ENCODE measurements around the gene SH3RF2.

The SH3RF2 gene

DNA sequence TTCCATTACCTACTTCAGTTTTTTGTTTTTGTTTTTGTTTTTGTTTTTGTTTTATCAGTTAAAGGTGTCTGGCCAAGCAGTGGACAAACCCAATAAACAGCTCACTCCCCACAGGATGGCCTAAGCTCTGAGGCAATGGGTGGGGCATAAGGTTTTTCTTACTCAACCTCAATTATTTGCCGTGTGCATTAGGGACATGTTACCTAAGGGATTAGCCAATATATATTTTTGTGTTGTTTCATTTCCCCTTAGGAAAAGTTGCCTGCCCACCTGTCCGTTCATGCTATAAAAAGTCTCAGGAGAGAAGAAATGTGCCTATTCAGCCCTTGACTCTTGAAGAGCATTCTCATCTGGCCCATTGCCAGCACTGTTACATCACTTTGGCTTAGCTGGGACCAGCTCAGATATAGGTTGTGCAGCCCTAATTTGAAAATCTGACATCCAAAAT is 7.3 kb downstream of the SH3RF2 start:
- H3K27ac ChIP-seq: no peak overlapping the region
- TF ChIP-seq, protein P1, sequence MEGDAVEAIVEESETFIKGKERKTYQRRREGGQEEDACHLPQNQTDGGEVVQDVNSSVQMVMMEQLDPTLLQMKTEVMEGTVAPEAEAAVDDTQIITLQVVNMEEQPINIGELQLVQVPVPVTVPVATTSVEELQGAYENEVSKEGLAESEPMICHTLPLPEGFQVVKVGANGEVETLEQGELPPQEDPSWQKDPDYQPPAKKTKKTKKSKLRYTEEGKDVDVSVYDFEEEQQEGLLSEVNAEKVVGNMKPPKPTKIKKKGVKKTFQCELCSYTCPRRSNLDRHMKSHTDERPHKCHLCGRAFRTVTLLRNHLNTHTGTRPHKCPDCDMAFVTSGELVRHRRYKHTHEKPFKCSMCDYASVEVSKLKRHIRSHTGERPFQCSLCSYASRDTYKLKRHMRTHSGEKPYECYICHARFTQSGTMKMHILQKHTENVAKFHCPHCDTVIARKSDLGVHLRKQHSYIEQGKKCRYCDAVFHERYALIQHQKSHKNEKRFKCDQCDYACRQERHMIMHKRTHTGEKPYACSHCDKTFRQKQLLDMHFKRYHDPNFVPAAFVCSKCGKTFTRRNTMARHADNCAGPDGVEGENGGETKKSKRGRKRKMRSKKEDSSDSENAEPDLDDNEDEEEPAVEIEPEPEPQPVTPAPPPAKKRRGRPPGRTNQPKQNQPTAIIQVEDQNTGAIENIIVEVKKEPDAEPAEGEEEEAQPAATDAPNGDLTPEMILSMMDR (conservative IDR thresholded peaks at IDR 0.05): no peak

DNA sequence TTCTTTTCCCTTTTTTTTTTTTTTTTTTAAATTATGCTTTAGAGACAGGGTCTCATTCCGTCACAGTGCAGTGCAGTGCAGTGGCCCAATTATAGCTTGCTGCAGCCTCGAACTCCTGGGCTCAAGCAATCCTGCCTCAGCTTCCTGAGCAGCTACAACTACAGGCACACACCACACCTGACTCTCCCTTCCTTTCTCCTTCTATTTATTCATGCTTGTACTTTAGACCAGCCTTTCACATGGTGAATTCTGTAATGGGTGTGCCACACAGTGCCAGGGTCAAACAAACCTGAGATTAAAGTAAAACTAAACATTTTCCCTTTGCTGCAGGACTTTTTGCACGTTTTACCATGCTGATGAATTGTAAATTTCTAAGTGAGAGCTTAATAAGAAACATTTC is 8.0 kb downstream of the SH3RF2 start:
- TF ChIP-seq, protein P1 (conservative IDR thresholded peaks at IDR 0.05): no peak
- H3K27ac ChIP-seq: no peak overlapping the region

DNA sequence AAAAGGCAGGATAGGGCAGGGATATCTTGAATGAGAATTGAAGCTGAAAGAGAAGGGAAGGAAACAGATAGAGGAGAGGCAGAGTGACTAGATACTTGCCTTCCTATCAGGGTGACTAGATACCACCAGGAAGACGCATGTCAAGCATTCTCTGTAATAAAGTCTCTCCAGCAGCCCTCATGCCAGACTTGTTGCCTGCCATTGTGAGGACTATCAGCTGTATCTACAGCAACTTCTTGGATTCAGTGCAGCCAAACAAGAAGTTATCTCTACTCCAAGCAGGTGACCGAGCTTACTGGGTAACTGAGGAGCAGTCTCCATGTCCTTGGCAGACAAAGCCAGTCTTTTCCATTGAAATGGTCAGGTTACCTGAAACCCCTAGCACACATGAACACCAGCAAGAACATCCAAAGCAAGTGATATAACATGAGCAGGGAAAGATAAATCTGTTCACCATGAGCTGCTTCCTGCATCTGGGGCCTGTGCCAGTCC is 9.3 kb downstream of the SH3RF2 start:
- H3K27ac ChIP-seq: no peak overlapping the region
- TF ChIP-seq, protein P1 (conservative IDR thresholded peaks at IDR 0.05): no peak

DNA sequence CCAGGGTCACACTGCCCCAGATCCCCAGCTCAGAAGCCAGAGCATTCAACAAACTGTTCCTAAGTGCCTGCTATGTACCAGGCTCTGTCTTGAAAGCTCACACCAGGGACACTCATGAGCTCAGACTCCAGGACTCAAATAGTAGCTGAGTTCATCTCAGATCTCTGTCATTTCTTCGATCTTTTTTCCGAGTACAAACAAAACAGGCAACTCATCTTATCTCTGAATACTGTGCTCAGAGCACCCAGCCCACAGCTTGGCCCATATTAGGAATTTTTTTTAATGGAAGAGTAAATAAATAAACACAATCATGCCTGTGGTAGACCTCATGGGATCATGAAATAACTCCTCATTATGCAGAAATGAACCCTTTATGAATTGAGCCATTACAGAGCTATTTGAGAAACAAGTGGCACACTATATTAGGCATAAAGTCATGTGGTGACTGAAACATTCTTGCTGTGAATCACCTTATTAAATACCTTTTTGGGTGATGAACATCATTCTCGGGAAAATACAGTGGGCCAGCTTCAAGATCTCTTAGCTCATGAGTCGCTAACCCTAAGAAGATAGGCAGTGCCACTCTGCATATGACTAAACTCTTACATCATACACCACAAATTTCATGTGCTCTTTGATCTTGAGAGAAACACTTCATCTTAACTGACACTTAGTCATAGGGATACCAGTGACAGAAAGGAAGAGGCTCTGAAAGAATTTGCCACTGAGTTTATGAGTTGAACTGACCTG is 9.9 kb downstream of the SH3RF2 start:
- TF ChIP-seq, protein P1 (conservative IDR thresholded peaks at IDR 0.05): no peak
- no peak overlapping the region for H3K27ac ChIP-seq

DNA sequence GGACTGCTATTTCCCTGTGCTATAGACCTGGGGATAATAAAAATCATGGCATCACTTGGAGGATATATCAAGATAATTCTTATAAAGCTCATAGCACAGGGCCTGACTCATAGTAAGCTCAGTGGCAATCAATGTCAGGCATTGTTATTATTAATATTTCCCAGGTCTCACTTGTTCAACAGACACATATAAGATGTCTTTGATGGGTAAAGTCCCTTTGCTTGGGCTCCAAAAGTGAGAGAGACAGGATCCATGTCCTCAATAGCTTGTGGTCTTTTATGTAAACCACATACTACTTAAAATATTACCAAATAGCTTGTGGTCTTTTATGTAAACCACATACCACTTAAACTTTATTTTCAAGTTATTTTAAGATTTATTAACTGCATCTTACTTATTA is 11.2 kb downstream of the SH3RF2 start:
- TF ChIP-seq, protein P1 (conservative IDR thresholded peaks at IDR 0.05): no peak
- H3K27ac ChIP-seq: no peak overlapping the region

DNA sequence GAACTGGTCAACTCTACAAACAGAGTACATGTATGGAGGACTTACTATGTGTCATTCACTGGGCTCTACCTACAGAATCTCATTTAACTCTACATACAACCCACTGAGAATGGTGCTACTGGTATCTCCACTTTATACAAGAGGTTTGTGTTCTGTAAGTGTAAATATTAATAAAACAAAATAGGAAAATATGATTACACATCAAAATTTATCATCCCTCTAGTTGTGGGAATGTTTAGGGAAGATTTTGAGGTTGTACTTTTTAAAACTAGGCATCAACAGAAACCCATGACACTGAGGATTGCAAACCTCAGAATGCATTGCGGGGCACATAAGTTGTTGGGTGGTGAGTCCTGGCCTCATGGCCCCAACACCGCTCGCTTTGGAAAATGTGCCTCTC is 11.7 kb downstream of the SH3RF2 start:
- no peak overlapping the region for H3K27ac ChIP-seq
- TF ChIP-seq, protein P1 (conservative IDR thresholded peaks at IDR 0.05): no peak

DNA sequence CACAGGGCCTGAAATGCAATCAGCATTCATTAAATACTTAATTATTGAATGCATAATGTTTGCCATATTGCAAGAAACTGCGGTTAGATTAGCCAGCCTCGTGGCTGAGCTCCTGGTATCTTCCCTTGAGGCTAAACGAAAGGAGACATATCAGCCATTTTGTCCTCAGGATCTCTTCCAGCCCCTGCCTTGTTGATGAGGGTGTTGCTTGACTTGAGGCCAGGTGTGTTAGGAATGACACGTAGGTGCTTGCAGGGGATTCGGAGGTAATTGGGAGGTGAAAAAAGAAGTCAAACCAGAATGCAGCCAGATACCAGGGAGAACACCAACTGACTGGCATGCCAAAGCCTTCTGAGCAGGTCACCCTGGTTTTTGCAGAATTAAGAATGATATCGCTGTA is 12.5 kb downstream of the SH3RF2 start:
- TF ChIP-seq, protein P1 (conservative IDR thresholded peaks at IDR 0.05): no peak
- H3K27ac ChIP-seq: no peak overlapping the region

All from VCaP (cell line).